Kidney (tissue), 14 donors: Measurements from ENCODE around the gene ARNT2. TPM values are rescaled to one million over a fixed set of nuclear protein-coding genes. Genes with fewer than 3 reads are reported as not detected.
A peak's percentile ranks its signal among the peaks of the same experiment; 100 is the strongest.

Source experiments
- DNase-seq, 5 donors: peaks; one replicate each; pipeline ENCODE4 v3.0.0-alpha.2; 2013 to 2020
- FAIRE-seq: peaks from 2 replicates; lab custom pipeline; 2012; peaks lifted over from hg19 to GRCh38; lab: Jason Lieb, UNC
- H3K27ac ChIP-seq, 2 donors: one replicate each; pipeline ENCODE4 v1.7.0; 2013; ENCODE audit warnings: low read depth in 2 of 2, low read length in 2 of 2, inconsistent platforms in 1 of 2
- H3K27me3 ChIP-seq: one replicate; pipeline ENCODE4 v1.7.1; 2013; ENCODE audit warnings: low read length, inconsistent platforms; ENCODE audit not compliant: control insufficient read depth, insufficient read depth
- H3K36me3 ChIP-seq, 3 donors: one replicate each; pipeline versions ENCODE4 v1.7.0 to v1.7.1; 2013; ENCODE audit warnings: low read length in 3 of 3, control low read depth in 1 of 3, inconsistent platforms in 1 of 3; ENCODE audit not compliant: insufficient read depth in 3 of 3, control insufficient read depth in 2 of 3
- H3K4me1 ChIP-seq, 3 donors: one replicate each; pipeline versions ENCODE4 v1.7.0 to v1.7.1; 2013; ENCODE audit warnings: low read length in 3 of 3, inconsistent platforms in 1 of 3, low read depth in 1 of 3; ENCODE audit not compliant: control insufficient read depth in 2 of 3, insufficient read depth in 2 of 3
- H3K4me3 ChIP-seq, 3 donors: one replicate each; pipeline versions ENCODE4 v1.7.0 to v1.8.1; 2013; ENCODE audit warnings: low read length in 3 of 3, control low read depth in 1 of 3, inconsistent platforms in 1 of 3
- H3K9ac ChIP-seq, 3 donors: one replicate each; pipeline versions ENCODE4 v1.7.0 to v1.7.1; 2013; ENCODE audit warnings: low read length in 3 of 3, control low read depth in 1 of 3, inconsistent platforms in 1 of 3
- H3K9me3 ChIP-seq, 3 donors: one replicate each; pipeline versions ENCODE4 v1.7.0 to v1.7.1; 2013; ENCODE audit warnings: low read length in 3 of 3, control low read depth in 1 of 3, inconsistent platforms in 1 of 3; ENCODE audit not compliant: control insufficient read depth in 2 of 3, insufficient read depth in 1 of 3
- CTCF ChIP-seq: IDR thresholded peaks from 3 replicates; pipeline ENCODE4 v1.5.1; 2012; ENCODE audit warnings: mild to moderate bottlenecking, moderate library complexity, borderline replicate concordance; ENCODE audit not compliant: insufficient read depth; ENCODE audit errors: extremely low read depth
- intact Hi-C: fragments of 100-400 bp; cut with DNase I; formaldehyde crosslinking; loops from one replicate; pipeline ENCODE4 v1.11.1; 2022
- polyA plus RNA-seq: library from polyadenylated mRNA; stranded (reverse); fragments of 350-450 nt; fragmentation: Illumina TruSeq; extraction: RNeasy Lipid Tissue Mini Kit (QIAGEN cat#74804); gene quantifications from one replicate; pipeline ENCODE4 v1.2.3, GENCODE V29; 2014; ENCODE audit warnings: low read depth, low replicate concordance; ENCODE audit not compliant: insufficient read depth
- total RNA-seq: library from RNA; stranded (reverse); fragmentation: NEBNext Ultra II Directional; extraction: Animal tissue kit (Norgen Biotek cat#: 25700); gene quantifications from one replicate; pipeline ENCODE4 v1.2.1, GENCODE V29; 2021
- donor health status: control.
- donor health status: control.
- donor health status: control.
- donor health status: control.
- donor health status: control.
- donor health status: DM: yes; HTN: yes; CAD: no.
- donor health status: Normal renal cell carcinoma (clear cell type).

Gene ARNT2
- total and polyA plus RNA-seq, 2 donors from 2014 or later, result 12.2 to 38.2 TPM

GRCh38 chr15:80595396-80595795 is 191.2 kb downstream of the ARNT2 start:
- no peak overlapping the region for H3K9ac ChIP-seq
- no peaks in the 10 kb centered on the region for H3K27me3 ChIP-seq
- no peak overlapping the region for H3K27ac ChIP-seq
- intact Hi-C loops, result no loop called here
- DNase-seq (peak in 2 of 5 donors; percentile 26 to 48), FAIRE-seq (no peak)
- TF ChIP-seq CTCF, result no peak
- H3K36me3 ChIP-seq, result peaks cover 0 to 8% (median 4%) of the 10 kb centered on the region in 3 donors
- no peaks in the 10 kb centered on the region for H3K9me3 ChIP-seq
- H3K4me3 ChIP-seq, result no peak overlapping the region
- H3K4me1 ChIP-seq, result no peaks in the 10 kb centered on the region

GRCh38 chr15:80596521-80596976 is 192.4 kb downstream of the ARNT2 start:
- H3K4me3 ChIP-seq, result no peak overlapping the region
- no peak overlapping the region for H3K27ac ChIP-seq
- no peak for FAIRE-seq
- intact Hi-C loops, result no loop called here
- DNase-seq, result no peak
- H3K9ac ChIP-seq, result no peak overlapping the region
- H3K27me3 ChIP-seq, result no peaks in the 10 kb centered on the region
- no peaks in the 10 kb centered on the region for H3K4me1 ChIP-seq
- no peak for TF ChIP-seq CTCF
- no peaks in the 10 kb centered on the region for H3K9me3 ChIP-seq
- peaks cover 0 to 8% (median 4%) of the 10 kb centered on the region in 3 donors for H3K36me3 ChIP-seq

GRCh38 chr15:80597076-80597475 is 192.9 kb downstream of the ARNT2 start:
- intact Hi-C loops, result no loop called here
- no peak overlapping the region for H3K9ac ChIP-seq
- no peak overlapping the region for H3K4me3 ChIP-seq
- DNase-seq, result peak in 3 of 5 donors; percentile 10 to 63 (median 26)
- no peaks in the 10 kb centered on the region for H3K4me1 ChIP-seq
- peaks cover 0 to 6% (median 4%) of the 10 kb centered on the region in 3 donors for H3K36me3 ChIP-seq
- H3K27me3 ChIP-seq, result no peaks in the 10 kb centered on the region
- no peaks in the 10 kb centered on the region for H3K9me3 ChIP-seq
- FAIRE-seq, result no peak
- TF ChIP-seq CTCF, result no peak
- H3K27ac ChIP-seq, result no peak overlapping the region

GRCh38 chr15:80599359-80599758 is 195.2 kb downstream of the ARNT2 start:
- no peak for TF ChIP-seq CTCF
- Histone ChIP-seq H3K9ac (no peak overlapping the region), H3K27ac (no peak overlapping the region), H3K4me3 (no peak overlapping the region), H3K4me1 (no peaks in the 10 kb centered on the region), H3K36me3 (peaks cover 0 to 2% (median 0%) of the 10 kb centered on the region in 3 donors), H3K9me3 (no peaks in the 10 kb centered on the region), H3K27me3 (no peaks in the 10 kb centered on the region)
- FAIRE-seq, result no peak
- intact Hi-C loops, result no loop called here
- DNase-seq, result no peak
